NCI-H1105 treated with DMSO at 0.1 percent for 48 hours (cell line): ENCODE measurements around the gene FALEC.
A peak's percentile ranks its signal among the peaks of the same experiment; 100 is the strongest.
"Not testable (repeated sequence)": the region's sequence is repeated elsewhere in the genome, so short reads cannot be mapped to it uniquely, and the experiment has no call there.

Experiments used
- DNase-seq: peaks from one replicate; lab custom pipeline; 2025; lab: John Stamatoyannopoulos, UW

FALEC gene

DNA sequence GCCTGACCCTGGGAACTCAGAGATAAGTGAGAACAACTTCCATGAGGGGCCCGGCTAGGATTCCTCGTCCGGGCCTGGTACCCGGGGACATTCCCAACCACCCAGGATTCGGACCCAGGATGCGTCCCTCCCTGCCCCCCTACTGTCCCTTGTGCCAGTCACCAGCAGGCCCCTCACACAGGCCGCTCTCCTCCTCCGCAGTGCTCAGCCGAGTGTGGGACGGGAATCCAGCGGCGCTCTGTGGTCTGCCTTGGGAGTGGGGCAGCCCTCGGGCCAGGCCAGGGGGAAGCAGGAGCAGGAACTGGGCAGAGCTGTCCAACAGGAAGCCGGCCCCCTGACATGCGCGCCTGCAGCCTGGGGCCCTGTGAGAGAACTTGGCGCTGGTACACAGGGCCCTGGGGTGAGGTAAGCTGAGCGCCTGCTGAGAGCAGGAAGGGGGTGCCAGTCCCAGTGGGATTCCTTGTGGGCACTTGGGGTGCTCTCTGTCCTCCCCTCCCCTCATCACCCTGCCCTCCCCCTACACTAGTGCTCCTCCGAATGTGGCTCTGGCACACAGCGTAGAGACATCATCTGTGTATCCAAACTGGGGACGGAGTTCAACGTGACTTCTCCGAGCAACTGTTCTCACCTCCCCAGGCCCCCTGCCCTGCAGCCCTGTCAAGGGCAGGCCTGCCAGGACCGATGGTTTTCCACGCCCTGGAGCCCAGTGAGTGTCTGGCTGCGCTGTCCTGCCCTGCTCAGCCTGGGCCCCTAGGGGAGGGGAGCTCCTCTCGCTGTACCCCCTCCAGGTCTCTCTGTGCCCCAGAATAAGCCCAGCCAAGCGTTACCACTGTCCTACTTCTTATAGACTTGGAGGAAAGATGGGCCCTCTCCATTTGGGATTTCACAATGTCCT is 43.5 kb downstream of the FALEC start:
- no peak for DNase-seq

DNA sequence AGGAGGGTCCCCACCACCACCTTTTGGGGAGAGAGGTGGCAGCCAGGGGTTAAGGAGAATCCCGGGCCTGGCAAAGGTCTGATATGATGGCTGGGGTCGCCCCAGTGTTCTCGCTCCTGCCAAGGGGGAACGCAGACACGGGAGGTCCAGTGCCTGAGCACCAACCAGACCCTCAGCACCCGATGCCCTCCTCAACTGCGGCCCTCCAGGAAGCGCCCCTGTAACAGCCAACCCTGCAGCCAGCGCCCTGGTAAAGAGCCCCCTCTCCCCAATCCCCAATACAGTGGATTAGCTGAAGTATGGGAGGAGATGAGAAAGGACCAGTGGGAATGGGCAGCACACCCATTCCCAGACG is 44.1 kb downstream of the FALEC start:
- no peak for DNase-seq

DNA sequence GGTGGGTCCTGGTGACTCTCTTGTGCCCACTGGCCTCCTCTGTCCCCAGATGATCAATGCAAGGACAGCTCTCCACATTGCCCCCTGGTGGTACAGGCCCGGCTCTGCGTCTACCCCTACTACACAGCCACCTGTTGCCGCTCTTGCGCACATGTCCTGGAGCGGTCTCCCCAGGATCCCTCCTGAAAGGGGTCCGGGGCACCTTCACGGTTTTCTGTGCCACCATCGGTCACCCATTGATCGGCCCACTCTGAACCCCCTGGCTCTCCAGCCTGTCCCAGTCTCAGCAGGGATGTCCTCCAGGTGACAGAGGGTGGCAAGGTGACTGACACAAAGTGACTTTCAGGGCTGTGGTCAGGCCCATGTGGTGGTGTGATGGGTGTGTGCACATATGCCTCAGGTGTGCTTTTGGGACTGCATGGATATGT is 44.5 kb downstream of the FALEC start:
- DNase-seq: peak; percentile 51

DNA sequence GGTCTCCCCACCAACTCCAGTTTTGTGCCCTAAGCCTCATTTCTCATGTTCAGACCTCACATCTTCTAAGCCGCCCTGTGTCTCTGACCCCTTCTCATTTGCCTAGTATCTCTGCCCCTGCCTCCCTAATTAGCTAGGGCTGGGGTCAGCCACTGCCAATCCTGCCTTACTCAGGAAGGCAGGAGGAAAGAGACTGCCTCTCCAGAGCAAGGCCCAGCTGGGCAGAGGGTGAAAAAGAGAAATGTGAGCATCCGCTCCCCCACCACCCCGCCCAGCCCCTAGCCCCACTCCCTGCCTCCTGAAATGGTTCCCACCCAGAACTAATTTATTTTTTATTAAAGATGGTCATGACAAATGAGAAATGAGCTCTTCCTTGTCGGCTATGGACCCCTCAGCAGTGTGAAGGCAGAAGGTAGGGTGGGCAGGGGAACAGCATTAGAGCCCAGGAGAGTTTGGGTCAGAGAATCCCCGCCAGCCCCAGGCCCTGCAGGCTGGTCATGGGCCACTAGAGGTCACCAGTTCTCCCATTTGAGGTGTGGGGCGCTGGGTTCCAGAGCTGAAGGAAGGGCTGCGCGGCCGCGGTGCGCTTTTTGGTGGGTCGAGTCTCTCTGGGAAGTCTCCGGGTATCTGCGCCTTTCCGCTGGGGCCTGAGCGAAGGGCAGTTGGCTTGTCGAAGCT is 45.2 kb downstream of the FALEC start:
- peak; percentile 83 for DNase-seq

DNA sequence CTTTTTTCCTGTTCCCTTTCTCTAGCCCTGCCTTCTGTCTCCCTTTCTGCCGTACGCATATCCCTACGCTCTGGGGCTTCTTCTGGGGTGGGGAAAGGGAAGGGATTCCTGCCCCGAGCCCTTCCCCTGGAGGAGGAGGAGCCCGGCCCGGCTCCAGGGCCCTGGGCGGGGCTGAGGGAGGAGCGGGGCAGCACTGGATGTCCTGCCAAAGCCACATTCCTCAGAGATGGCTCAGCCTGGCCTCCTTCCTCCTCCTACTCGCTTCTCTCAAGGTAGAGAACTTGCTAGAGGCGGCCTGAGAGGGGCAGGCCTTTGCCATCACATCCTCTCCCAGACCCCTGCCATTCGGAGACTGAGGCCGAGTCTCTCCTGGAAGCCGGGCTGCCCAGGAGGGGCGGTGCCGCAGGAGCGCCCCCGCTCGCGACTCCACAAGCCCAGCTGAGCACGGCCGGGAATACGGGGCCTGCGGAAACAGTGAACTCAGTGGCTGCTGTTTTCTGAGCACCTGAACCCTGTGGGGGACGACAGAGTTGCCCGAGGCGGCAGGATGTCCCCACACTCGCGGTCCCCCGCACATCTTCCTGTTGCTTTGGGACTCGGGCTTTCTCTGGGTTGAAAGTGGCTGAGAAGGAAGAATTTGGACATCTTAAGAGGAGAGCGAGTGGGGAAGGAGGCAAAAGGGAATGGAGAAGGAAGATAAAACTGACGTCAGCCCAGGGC is 45.9 kb downstream of the FALEC start:
- peak; percentile 83 for DNase-seq

DNA sequence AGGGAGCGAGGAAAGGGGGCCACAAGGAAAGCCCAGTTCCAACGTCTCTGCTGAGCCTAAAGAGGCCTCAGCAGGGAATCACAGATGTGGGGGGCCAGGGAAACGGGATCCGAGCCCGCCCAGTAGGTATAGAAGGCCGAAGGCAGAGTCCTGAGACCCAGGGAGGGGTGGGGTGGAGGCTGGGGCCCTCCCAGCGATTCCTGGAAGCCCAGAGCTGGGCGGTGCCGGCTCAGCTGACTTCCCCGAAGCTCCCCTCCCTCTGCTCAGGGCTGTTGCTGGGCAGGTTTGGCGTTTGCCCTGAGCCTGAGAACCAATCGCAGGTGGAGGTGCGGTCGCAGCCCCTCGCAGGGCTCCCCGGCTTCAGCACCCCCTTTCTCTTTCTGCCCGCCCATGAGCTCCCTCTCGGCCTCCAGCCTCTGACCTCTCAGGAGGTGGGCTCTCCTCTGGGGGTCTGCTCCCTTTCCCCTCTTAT is 46.5 kb downstream of the FALEC start:
- peak; percentile 68 for DNase-seq

DNA sequence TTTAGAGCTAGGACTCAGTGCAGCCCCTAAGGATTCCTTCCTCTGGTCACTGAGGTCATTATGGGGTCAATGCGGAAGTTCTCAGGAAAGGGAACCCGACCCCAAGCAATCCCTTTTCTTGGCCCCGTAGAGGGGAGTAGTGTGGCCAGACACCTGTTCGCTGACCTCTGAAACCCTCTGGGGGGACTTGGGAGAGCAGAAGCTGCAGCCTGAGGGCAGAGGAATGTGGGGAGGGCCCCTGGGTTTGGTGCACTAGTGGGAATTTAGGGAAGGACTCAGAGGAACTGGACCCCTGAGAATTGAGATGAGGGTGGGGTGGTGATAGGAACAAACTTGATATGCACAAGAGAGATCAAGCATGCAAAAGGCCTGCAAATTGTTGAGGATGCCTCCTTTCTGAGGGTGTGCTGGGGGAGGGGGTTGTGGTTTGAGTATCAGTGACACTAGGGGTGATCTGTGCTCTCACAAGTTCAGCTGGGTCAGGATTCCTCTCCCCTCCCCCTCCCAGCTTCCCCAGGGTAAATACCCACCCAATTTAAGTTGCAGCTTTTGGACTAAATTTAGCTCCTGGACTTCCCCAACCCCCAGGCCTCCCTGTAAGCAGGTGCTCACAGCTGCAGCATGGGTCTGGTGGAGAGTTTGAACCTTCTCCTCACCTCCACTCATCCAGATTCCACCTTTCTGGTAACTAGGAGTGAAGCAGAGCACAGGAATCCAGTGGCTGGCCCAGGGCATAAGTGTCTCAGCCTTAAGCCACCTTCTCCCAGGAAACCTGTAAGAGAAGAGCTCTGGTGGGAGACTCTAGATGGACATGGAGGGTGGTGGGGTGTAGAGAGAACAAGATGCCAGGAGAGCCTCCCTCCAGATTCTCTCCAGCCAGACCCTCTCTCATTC is 47.1 kb downstream of the FALEC start:
- no peak for DNase-seq

DNA sequence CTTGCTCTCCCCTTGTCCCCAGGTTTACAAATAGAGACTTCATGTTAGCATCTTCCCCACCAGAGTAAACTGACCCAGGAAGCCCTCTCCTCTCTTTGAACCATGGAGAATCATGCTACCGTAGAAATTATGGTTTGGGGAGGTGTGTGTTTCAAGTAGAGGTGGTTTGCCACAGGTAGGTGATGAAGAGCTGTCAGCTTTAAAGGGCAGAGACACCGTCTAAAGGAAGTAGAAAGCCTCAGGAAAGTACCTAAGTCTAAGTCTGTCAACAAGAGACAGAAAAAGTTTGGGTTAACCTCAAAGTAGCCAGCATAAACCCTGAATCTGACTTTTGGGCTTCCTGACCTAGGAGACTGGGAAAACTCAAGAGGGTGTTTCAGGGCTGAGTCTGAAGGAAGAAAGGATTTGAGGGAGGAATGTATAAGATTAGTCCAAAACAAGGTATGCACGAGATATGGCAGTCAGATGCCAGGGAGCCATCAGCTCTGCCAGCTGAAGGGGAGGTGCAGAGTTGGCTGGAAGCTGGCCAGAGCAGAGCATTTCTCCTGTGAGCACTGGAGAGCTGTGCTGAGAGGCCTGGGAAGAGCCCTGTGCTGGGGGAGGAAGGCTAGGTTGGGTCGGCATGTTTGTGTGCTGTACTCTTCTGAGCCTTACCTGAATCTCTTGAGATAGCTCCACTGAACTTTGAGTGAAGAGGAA is 47.9 kb downstream of the FALEC start:
- peak; percentile 39 for DNase-seq

DNA sequence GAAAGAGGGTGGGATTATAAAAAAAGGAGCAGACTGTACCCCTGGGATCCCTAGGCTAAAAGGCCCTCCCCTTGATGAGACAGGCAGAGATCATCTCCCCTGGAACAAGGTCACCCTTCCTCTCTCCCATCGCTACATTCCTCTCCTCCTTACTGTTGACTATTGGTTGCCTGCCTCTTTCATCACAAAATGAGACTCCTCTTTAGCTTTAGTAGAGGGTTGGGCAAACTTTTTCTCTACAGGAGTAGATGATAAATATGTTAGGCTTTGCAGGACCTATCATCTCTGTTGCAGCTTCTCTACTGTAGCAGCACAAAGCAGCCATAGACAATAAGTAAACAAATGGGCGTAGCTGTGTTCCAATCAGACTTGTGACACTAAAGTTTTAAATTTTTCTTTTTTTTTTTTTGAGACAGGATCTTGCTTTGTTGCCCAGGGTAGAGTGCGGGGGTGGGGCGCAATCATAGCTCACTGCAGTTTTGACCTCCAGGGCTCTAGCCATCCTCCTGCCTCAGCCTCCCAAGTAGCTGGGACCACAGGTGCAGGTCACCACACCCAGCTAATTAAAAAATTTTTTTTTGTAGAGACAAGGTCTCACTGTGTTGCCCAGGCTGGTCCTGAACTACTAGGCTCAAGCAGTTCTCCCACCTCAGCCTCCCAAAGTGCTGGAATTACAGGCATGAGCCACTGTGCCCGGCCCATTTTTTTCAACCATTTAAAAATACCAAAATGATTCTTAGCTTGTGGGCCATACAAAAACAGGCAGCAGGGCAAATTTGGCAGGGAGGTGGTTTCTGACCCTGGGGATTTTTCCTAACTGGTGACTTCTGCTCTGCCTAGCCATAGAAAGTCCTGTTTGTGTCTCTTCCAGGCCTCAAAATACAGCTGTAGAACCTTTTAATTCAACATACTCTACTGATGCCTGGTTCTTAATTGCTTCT is 48.8 kb downstream of the FALEC start:
- DNase-seq: no peak

DNA sequence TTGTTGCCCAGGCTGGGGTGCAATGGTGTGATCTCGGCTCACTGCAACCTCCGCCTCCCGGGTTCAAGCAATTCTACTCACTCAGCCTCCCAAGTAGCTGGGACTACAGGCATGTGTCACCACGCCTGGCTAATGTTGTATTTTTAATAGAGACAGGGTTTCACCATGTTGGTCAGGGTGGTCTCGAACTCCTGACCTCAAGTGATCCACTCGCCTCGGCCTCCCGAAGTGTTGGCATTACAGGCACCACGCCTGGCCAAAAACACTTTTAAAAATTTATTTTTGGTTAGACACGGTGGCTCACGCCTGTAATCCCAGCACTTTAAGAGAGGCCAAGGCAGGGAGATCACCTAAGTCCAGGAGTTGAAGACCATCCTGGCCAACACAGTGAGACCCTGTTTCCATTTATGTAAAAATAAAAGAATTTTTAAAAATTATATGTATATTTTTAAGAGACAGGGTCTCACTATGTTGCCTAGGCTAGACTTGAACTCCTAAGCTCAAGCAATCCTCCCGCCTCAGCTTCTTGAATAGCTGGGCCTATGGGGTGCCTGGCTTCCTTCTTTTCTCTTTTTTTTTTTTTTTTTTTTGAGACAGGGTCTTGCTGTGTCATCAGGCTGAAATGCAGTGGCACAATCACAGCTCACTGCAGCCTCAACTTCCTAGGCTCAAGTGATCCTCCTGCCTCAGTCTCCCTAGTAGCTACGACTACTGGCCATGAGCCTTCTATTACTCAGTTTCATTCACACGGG is 49.9 kb downstream of the FALEC start:
- not testable (repeated sequence) for DNase-seq

DNA sequence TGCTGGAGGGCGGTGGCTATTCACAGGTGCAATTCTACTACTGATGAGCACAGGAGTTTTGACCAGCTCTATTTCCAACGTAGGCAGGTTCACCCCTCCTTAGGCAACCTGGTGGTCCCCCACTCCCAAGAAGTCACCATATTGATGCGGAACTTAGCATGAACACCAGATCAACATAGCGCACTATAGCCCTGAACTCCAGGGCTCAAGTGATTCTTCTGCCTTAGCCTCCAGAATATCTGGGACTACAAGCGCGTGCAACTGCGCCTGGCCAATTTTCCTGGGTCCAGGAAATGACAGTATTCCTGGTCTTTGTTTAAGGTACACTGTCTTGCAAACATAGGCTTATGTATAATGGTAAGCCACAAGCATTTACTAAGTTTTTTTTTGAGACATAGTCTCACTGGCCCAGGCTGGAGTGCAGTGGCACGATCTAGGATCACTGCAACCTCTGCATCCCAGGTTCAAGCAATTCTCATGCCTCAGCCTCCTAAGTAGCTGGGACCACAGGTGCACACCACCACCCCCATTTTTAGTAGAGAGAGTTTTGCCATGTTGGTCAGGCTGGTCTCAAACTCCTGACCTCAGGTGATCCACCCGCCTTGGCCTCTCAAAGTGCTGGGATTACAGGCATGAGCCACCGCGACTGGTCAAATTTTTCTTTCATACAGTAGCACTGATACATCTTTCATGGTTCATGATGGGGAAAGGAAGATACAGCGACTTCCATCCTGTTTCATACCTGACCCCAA is 51.2 kb downstream of the FALEC start:
- no peak for DNase-seq

DNA sequence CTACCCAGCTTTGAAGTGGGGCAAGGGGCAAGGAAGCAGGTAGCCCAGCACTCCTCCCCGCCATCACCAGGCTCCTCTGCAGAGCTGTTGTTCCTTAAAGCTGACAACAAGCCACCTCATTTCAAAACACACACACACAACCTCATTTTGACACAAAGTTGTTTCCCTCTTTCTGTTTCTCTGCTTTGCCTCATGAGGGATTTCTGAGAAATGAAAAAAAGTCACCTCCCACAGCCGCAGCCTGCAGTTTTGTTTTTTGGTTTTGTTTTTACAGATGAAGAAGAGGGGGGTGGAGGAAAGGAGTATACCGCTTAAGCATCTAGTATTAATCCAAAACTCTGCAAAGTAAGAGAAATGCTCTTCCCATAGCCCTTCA is 51.8 kb downstream of the FALEC start:
- DNase-seq: no peak

DNA sequence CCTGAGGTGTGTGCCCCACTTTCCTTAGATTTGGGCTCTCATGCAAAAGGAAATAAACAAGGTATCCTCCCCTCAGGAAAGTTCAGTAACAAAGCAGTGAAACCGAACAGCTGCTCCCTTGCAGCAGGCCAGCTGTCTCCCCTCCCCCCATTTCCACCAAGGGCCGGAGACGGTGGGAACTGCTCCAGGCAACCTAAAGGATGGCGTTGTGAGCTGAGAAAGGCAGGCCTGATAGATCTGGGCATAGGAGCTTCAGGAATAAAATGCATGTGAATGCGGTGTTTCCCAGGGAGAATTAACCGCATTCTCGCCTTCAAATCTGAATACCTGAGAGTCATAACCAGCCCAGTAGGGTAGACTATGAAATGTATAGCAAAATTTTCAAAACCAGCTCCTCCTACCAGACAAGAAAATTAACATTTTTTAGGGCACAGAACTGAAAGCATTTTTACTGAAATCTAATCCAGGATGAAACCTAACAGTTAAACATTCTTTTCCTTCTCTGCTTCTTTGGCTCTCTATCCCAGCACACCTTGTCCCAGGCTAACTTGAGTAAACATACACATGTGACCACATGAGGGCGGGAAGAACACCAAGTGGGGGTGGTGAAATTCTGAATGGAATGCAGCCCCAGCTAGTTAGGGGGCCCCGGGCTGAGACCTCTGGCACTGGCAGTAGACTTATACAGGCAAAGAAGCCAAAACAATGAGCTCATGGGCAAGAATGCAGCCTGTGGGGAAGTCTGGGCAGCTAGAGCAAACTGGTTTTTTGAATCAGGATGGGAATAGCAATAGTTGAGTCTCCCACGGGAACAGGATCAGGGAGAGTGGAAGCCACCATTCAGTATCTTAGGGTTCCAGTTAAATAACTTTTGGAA is 52.4 kb downstream of the FALEC start:
- DNase-seq: peak; percentile 70

DNA sequence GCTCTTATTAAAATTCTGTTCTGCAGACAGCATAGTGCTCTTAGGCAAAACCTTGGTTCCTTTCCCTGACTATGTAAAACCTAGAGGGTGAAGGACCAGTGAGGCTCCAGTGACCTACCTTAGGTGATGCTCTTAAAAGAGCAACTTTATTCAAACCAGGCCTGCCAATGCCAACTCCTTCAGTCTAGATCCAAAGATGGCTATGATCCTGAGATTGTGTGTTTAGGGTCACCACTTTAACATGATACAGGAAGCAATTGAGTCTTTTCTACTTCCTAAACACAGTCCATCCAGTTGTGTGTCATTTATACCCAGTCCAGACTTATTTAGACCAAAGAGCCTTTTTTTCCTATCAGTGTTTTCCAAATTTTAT is 53.0 kb downstream of the FALEC start:
- DNase-seq: no peak

DNA sequence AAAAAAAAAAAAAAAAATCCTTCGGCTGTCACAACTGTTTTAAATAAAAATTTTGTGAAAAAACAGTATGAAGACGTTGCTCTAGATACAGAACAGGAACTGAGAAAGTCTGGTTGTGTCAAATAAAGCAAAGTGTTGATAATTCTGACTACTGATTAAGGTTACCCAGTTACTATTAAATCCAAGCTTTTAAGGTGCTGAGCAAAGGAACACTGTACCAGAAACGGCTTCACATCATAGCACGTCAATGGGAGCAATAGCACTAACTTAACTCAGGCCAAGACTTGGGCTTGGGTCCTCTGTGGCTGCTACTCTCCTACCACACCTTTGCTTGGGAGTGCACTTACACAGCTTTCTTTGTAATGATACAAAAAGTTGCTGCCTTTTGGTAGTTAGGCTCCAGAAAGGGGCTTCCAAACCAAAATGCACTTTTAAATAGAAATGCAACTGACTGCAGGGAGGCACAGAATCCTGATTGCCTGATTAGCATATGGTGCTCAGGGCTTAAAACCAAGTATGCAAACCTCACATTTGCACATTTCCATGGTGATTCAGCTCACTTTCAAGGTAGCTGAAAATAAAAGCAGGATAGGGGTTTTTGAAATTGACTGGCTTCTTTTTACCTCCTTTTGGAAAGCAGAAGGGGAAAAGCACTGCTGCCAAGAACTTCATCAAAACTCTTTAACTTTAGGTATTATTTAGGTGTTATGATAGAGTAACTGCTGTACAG is 57.5 kb downstream of the FALEC start:
- no peak for DNase-seq

DNA sequence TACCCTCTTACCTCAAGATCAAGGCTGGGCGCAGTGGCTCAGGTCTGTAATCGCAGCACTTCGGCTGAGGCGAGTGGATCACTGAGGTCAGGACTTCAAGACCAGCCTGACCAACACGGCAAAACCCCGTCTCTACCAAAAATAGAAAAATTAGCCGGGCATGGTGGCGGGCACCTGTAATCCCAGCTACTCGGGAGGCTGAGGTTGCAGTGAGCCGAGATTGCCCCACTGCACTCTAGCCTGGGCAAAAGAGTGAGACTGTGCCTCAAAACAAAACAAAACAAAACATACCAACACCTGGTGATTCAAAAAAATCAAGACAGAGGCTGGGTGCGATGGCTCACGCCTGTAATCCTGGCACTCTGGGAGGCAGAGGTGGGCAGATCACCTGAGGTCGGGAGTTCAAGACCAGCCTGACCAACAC is 58.1 kb downstream of the FALEC start:
- DNase-seq: not testable (repeated sequence)
